SU-DHL-6 (cell line): Measurements from ENCODE around the gene CNTROB.

Source experiments
- H2AFZ ChIP-seq: fragments of 200-600 bp; sonication (generic); 2 replicates; pipeline ENCODE4 v1.6.1; 2014; ENCODE audit warnings: low read depth, mild to moderate bottlenecking, moderate library complexity, mixed read lengths, antibody characterized with exemption, low read length; ENCODE audit not compliant: severe bottlenecking
- H3F3A ChIP-seq: fragments of 200-600 bp; shearing (Covaris generic); 2 replicates; pipeline ENCODE4 v1.6.0; 2016; ENCODE audit warnings: antibody characterized with exemption, mild to moderate bottlenecking; ENCODE audit not compliant: insufficient read depth
- H3K27ac ChIP-seq: fragments of 200-600 bp; sonication (generic); 2 replicates; pipeline ENCODE4 v1.5.1; 2016; ENCODE audit warnings: low read depth, mild to moderate bottlenecking, low read length, moderate library complexity, mixed read lengths
- H3K27me3 ChIP-seq: fragments of 200-600 bp; sonication (generic), shearing (Covaris generic); 2 replicates; pipeline ENCODE4 v1.6.0; 2014; ENCODE audit warnings: mild to moderate bottlenecking, low read length
- H3K36me3 ChIP-seq: fragments of 200-600 bp; sonication (generic); 2 replicates; pipeline ENCODE4 v1.6.1; 2014; ENCODE audit warnings: mild to moderate bottlenecking, low read length, mixed read lengths
- H3K4me2 ChIP-seq: fragments of 300-600, 200-600 bp; shearing (Covaris generic), sonication (generic); 2 replicates; pipeline ENCODE4 v1.6.0; 2014; ENCODE audit warnings: low read length, low read depth, mild to moderate bottlenecking; ENCODE audit not compliant: poor library complexity, severe bottlenecking
- H3K4me3 ChIP-seq: fragments of 200-600 bp; sonication (generic); 2 replicates; pipeline ENCODE4 v1.5.1; 2014; ENCODE audit warnings: antibody characterized with exemption, low read length, mild to moderate bottlenecking, mixed read lengths; ENCODE audit not compliant: insufficient read depth, poor library complexity, severe bottlenecking
- H3K79me2 ChIP-seq: fragments of 200-600 bp; sonication (generic); 2 replicates; pipeline ENCODE4 v1.6.1; 2014; ENCODE audit warnings: mild to moderate bottlenecking, low read length, moderate library complexity; ENCODE audit not compliant: insufficient read depth
- H3K9ac ChIP-seq: fragments of 200-600 bp; sonication (generic); 2 replicates; pipeline ENCODE4 v1.7.0; 2014; ENCODE audit warnings: mild to moderate bottlenecking, low read length
- H3K9me2 ChIP-seq: fragments of 200-600 bp; sonication (generic); replicated peaks from 2 replicates; pipeline ENCODE4 v1.6.1; 2014; ENCODE audit warnings: low read length; ENCODE audit not compliant: insufficient read depth
- H3K9me3 ChIP-seq: fragments of 200-600 bp; sonication (generic); 2 replicates; pipeline ENCODE4 v1.6.1; 2014; ENCODE audit warnings: low read length, mixed read lengths; ENCODE audit not compliant: insufficient read depth
- H4K20me1 ChIP-seq: fragments of 200-600 bp; sonication (generic); 2 replicates; pipeline ENCODE4 v1.6.1; 2014; ENCODE audit warnings: low read depth, mild to moderate bottlenecking, antibody characterized with exemption, low read length, moderate library complexity, mixed read lengths
- EZH2phosphoT487 ChIP-seq: fragments of 200-600 bp; sonication (generic), shearing (Covaris generic); conservative IDR thresholded peaks from 2 replicates; pipeline ENCODE4 v1.6.1; 2018; ENCODE audit warnings: mild to moderate bottlenecking, antibody characterized with exemption, low read length, moderate library complexity, mixed read lengths
- TF ChIP-seq, protein P1 (sequence below): fragments of 200-600 bp; sonication (generic); IDR thresholded peaks from one replicate; pipeline ENCODE4 v1.5.1; 2017; ENCODE audit warnings: antibody characterized with exemption, mild to moderate bottlenecking, low read length, moderate library complexity; ENCODE audit not compliant: insufficient read depth, poor library complexity, severe bottlenecking

CNTROB gene, protein sequence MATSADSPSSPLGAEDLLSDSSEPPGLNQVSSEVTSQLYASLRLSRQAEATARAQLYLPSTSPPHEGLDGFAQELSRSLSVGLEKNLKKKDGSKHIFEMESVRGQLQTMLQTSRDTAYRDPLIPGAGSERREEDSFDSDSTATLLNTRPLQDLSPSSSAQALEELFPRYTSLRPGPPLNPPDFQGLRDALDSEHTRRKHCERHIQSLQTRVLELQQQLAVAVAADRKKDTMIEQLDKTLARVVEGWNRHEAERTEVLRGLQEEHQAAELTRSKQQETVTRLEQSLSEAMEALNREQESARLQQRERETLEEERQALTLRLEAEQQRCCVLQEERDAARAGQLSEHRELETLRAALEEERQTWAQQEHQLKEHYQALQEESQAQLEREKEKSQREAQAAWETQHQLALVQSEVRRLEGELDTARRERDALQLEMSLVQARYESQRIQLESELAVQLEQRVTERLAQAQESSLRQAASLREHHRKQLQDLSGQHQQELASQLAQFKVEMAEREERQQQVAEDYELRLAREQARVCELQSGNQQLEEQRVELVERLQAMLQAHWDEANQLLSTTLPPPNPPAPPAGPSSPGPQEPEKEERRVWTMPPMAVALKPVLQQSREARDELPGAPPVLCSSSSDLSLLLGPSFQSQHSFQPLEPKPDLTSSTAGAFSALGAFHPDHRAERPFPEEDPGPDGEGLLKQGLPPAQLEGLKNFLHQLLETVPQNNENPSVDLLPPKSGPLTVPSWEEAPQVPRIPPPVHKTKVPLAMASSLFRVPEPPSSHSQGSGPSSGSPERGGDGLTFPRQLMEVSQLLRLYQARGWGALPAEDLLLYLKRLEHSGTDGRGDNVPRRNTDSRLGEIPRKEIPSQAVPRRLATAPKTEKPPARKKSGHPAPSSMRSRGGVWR

DNA sequence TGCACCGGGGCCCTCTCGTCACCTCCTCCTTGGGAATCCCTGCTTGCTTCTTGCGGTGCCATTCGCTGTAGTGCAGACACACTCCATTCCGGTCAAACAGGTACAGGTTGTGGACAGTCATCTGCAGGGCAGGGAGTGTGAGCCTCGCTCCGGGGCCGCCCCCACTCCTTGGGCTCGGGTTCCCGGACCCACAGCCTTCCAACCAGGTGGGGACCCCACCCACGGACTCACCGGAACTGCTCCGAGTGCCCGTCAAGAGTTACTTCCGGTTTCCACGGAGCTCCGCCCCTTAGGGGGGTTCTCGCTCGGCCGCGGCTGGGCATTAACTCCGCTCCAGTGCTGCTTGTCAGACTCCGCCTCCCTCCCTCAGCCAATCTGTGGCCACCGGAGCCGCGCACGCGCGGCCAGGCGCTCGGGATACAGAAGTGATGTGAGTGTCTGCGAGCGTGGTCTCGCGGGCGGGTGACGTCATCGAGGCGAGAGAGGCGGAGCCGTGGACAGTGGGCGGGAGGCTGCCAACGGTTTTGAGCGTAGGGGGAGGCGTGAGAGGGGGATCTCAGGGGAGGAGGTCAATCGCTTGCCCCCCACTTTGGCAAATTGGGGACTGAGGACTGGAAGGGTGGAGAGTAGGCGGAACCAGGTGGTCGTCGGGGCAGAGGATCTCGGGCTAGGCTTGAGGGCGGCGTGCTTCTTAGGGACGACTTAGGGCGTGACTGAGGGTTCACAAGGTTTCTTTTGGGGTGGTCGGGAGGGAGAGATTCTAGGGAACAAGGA lies at the start of gene CNTROB, which contains the start of gene TRAPPC1:
Gene CNTROB (plus strand): TSS at position 498 of the 774 bp plus-strand sequence. CDS start 874 bp downstream, outside the sequence.
Gene TRAPPC1 (minus strand): TSS at position 238 of the 774 bp plus-strand sequence. CDS start 117 bp downstream, at position 121.
- H3K79me2 ChIP-seq, result peaks cover 33% of the 10 kb centered on the region
- H4K20me1 ChIP-seq, result 0 out of 2 replicates have a peak, but pooled peaks cover 3% of the 10 kb centered on the region
- no peaks in the 10 kb centered on the region for H3K36me3 ChIP-seq
- peak within 1 kb of the TSS; percentile 87 for H3K4me2 ChIP-seq
- H3K27me3 ChIP-seq, result no peaks in the 10 kb centered on the region
- H3K9ac ChIP-seq, result peak within 1 kb of the TSS; percentile 89
- peak within 1 kb of the TSS; percentile 61 for H3K27ac ChIP-seq
- TF ChIP-seq, protein P1, sequence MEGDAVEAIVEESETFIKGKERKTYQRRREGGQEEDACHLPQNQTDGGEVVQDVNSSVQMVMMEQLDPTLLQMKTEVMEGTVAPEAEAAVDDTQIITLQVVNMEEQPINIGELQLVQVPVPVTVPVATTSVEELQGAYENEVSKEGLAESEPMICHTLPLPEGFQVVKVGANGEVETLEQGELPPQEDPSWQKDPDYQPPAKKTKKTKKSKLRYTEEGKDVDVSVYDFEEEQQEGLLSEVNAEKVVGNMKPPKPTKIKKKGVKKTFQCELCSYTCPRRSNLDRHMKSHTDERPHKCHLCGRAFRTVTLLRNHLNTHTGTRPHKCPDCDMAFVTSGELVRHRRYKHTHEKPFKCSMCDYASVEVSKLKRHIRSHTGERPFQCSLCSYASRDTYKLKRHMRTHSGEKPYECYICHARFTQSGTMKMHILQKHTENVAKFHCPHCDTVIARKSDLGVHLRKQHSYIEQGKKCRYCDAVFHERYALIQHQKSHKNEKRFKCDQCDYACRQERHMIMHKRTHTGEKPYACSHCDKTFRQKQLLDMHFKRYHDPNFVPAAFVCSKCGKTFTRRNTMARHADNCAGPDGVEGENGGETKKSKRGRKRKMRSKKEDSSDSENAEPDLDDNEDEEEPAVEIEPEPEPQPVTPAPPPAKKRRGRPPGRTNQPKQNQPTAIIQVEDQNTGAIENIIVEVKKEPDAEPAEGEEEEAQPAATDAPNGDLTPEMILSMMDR, result no peak
- no peak for TF ChIP-seq EZH2phosphoT487
- no peaks in the 10 kb centered on the region for H3K9me2 ChIP-seq
- no peaks in the 10 kb centered on the region for H3F3A ChIP-seq
- H3K4me3 ChIP-seq, result peak within 1 kb of the TSS; percentile 89
- peak within 1 kb of the TSS; percentile 84 for H2AFZ ChIP-seq
- H3K9me3 ChIP-seq, result no peaks in the 10 kb centered on the region

DNA sequence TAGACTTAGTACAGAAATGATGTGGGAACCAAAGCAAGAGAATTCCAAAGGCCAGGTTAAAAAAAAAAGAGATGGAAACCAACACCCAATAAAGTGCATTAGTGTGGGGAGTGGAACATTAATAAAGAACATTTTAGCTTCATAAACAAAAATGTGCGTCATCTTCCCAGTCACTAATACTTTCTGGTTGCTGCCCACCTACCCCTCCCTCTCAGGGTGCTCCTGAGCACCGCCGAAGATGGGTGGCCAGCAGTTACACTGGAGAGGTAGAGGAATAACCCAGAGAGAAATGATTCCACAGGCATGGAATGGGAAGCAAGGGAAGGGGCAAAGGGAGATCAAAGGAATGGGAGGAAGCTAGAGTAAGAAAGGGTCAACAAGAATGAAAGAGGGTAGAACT lies 49.4 kb upstream of the CNTROB start:
- no peaks in the 10 kb centered on the region for H4K20me1 ChIP-seq
- no peak overlapping the region for H2AFZ ChIP-seq
- H3K9ac ChIP-seq, result peak overlapping the region; percentile 57
- TF ChIP-seq EZH2phosphoT487, result no peak
- TF ChIP-seq, protein P1, result no peak
- no peaks in the 10 kb centered on the region for H3K9me3 ChIP-seq
- H3K36me3 ChIP-seq, result peaks cover 10% of the 10 kb centered on the region
- no peaks in the 10 kb centered on the region for H3K9me2 ChIP-seq
- peak overlapping the region; percentile 96 for H3K4me2 ChIP-seq
- peaks cover 30% of the 10 kb centered on the region for H3K79me2 ChIP-seq
- no peaks in the 10 kb centered on the region for H3K27me3 ChIP-seq
- H3F3A ChIP-seq, result peaks cover 55% of the 10 kb centered on the region
- H3K4me3 ChIP-seq, result peak overlapping the region; percentile 32
- peak overlapping the region; percentile 85 for H3K27ac ChIP-seq

DNA sequence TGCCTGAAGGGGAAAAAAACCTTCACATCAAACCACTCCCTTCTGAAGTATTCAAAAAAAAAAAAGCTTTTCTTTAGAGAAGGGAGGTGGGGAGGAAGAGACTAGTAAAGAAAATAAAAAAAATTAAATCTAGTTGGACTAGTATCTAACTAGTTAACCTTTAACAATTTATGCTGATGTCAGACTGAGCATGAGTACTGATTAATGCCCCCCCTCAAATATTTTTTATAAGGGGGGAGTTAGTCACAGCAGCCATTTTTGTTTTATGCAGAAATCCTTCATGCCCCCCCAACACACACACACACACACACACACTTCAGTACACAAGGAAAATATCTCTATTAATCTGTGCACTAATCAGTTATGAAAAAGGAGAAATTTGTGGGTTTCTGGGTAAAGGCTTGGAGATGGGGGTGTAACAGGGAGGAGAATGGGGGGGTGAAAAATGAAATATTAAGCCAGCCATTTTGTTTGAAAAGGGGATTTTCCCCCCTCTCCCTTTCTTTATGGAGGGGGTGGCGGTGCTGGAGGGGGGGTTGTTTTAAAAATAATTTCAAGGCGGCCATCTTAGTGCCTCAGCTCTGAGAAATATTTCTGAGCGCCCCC lies 48.1 kb upstream of the CNTROB start:
- Histone ChIP-seq H3K9me2 (no peaks in the 10 kb centered on the region), H3K27ac (peak overlapping the region; percentile 85), H2AFZ (no peak overlapping the region), H3F3A (peaks cover 56% of the 10 kb centered on the region), H4K20me1 (no peaks in the 10 kb centered on the region), H3K4me2 (peak overlapping the region; percentile 96), H3K4me3 (peak overlapping the region; percentile 49), H3K36me3 (peaks cover 5% of the 10 kb centered on the region; the same call in 1 of the 2 replicates), H3K9ac (peak overlapping the region; percentile 57), H3K9me3 (no peaks in the 10 kb centered on the region), H3K79me2 (peaks cover 43% of the 10 kb centered on the region), H3K27me3 (no peaks in the 10 kb centered on the region)
- TF ChIP-seq, protein P1, result no peak
